Esophagus muscularis mucosa (tissue), 3 donors: ENCODE results near the gene PLN.

Experiments
- EP300 ChIP-seq: sonication (generic); formaldehyde crosslinking; IDR thresholded peaks from one replicate; pipeline ENCODE4 v1.6.1; 2017; ENCODE audit warnings: antibody characterized with exemption
- TF ChIP-seq, protein P1 (sequence below), 3 experiments: fragments of 200-600 bp in 2 of 3; fragments of 450-650 bp in 1 of 3; sonication (generic) in 2 of 3; IDR thresholded peaks; one replicate each; pipeline ENCODE4 v1.5.1; 2017 to 2019; ENCODE audit warnings: antibody characterized with exemption in 3 of 3, mild to moderate bottlenecking in 2 of 3, moderate library complexity in 1 of 3

DNA sequence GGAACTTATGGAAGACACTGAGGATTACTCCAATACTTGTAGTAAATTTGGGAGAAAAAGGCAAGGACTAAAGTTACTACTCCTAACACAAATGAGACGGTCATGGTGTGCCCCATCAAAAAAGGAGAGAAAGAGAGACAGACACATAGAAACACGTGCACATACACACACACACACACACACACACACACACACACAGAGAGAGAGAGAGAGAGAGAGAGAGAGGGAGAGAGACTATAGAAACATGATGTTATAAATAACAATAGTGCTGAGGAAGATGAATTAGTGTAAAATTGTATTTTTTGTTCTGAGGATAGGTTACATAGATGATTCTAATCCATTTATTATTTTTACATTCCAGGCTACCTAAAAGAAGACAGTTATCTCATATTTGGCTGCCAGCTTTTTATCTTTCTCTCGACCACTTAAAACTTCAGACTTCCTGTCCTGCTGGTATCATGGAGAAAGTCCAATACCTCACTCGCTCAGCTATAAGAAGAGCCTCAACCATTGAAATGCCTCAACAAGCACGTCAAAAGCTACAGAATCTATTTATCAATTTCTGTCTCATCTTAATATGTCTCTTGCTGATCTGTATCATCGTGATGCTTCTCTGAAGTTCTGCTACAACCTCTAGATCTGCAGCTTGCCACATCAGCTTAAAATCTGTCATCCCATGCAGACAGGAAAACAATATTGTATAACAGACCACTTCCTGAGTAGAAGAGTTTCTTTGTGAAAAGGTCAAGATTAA lies 10.5 kb downstream of the PLN start:
- TF ChIP-seq, protein P1, sequence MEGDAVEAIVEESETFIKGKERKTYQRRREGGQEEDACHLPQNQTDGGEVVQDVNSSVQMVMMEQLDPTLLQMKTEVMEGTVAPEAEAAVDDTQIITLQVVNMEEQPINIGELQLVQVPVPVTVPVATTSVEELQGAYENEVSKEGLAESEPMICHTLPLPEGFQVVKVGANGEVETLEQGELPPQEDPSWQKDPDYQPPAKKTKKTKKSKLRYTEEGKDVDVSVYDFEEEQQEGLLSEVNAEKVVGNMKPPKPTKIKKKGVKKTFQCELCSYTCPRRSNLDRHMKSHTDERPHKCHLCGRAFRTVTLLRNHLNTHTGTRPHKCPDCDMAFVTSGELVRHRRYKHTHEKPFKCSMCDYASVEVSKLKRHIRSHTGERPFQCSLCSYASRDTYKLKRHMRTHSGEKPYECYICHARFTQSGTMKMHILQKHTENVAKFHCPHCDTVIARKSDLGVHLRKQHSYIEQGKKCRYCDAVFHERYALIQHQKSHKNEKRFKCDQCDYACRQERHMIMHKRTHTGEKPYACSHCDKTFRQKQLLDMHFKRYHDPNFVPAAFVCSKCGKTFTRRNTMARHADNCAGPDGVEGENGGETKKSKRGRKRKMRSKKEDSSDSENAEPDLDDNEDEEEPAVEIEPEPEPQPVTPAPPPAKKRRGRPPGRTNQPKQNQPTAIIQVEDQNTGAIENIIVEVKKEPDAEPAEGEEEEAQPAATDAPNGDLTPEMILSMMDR (IDR thresholded peaks at IDR 0.05): no peak
- no peak for TF ChIP-seq EP300
